Heart right ventricle (tissue), 16 donors: ENCODE results near the gene TKFC. TPM values are rescaled to one million over a fixed set of nuclear protein-coding genes. Genes with fewer than 3 reads are reported as not detected.
A peak's percentile ranks its signal among the peaks of the same experiment; 100 is the strongest.

Experiments used
- ATAC-seq, 8 donors: fragments of 200-7000 bp; cut with Tn5 transposase; one replicate each; pipeline ENCODE4 v1.9.1; 2020; ENCODE audit warnings: mild to moderate bottlenecking in 8 of 8, moderate library complexity in 8 of 8, moderate number of reproducible peaks in 1 of 8
- DNase-seq, 2 donors: peaks; one replicate each; pipeline ENCODE4 v3.0.0-alpha.2; 2020
- H3K27ac ChIP-seq, 10 donors: fragments of 200-600 bp; sonication (generic) in 2 of 10; one replicate each; pipeline versions ENCODE4 v1.5.0 to v1.8.0; 2020 to 2022; ENCODE audit warnings: mild to moderate bottlenecking in 3 of 10
- H3K27me3 ChIP-seq, 7 donors: fragments of 200-600 bp; one replicate each; pipeline ENCODE4 v1.8.0; 2021 to 2022; ENCODE audit warnings: mild to moderate bottlenecking in 2 of 7
- H3K36me3 ChIP-seq, 9 donors: fragments of 200-600 bp; sonication (generic) in 1 of 9; one replicate each; pipeline versions ENCODE4 v1.5.0 to v1.8.0; 2020 to 2022; ENCODE audit warnings: mild to moderate bottlenecking in 2 of 9
- H3K4me1 ChIP-seq, 9 donors: fragments of 200-600 bp; sonication (generic) in 1 of 9; one replicate each; pipeline versions ENCODE4 v1.5.0 to v1.8.0; 2020 to 2022; ENCODE audit warnings: mild to moderate bottlenecking in 4 of 9
- H3K4me3 ChIP-seq, 10 donors: fragments of 200-600 bp; sonication (generic) in 2 of 10; one replicate each; pipeline versions ENCODE4 v1.5.0 to v1.8.0; 2020 to 2022; ENCODE audit warnings: mild to moderate bottlenecking in 7 of 10, moderate library complexity in 2 of 10
- H3K9me3 ChIP-seq, 11 donors: fragments of 200-600 bp in 10 of 11; sonication (generic) in 2 of 11; one replicate each; pipeline versions ENCODE4 v1.5.0 to v1.8.0; 2013 to 2022; ENCODE audit warnings: mild to moderate bottlenecking in 2 of 11, control low read depth in 1 of 11, moderate library complexity in 1 of 11
- CTCF ChIP-seq, 9 donors: fragments of 200-600 bp; sonication (generic) in 2 of 9; IDR thresholded peaks; one replicate each; pipeline versions ENCODE4 v1.5.0 to v1.8.0; 2021 to 2022; ENCODE audit warnings: antibody characterized with exemption in 9 of 9, mild to moderate bottlenecking in 5 of 9, moderate library complexity in 1 of 9
- WGBS, 2 donors: extraction: QIAGEN DNeasy Blood & Tissue Kit; methylation state at CpG; one replicate each; pipeline ENCODE4 v1.1.7; 2013; ENCODE audit warnings: inconsistent platforms in 1 of 2; 5-methylcytosine and 5-hydroxymethylcytosine counted together
- intact Hi-C, 10 donors: fragments of 100-400 bp; cut with DNase I; formaldehyde crosslinking; loops; one replicate each; pipeline versions ENCODE4 v1.11.1 to v1.14.2; 2022
- polyA plus RNA-seq, 2 donors: library from polyadenylated mRNA; stranded (reverse); fragments of 200-250 nt; gene quantifications; one replicate each; pipeline ENCODE4 v1.2.3, GENCODE V29; 2013
- total RNA-seq, 10 donors: library from RNA; stranded (reverse); fragmentation: NEBNext Ultra II Directional in 3 of 10; extraction: Animal tissue kit (Norgen Biotek cat#: 25700) in 3 of 10; gene quantifications; one replicate each; pipeline versions ENCODE4 v1.2.1 to v1.2.4, GENCODE V29; 2021 to 2023
- donor health status: Arrhythmogenic right ventricular cardiomyopathy.
- donor health status: ischemic (EF 13 %, LVEDD 7.1; RV severe dilation, severe dysfunction).
- donor health status: healthy with polysubstance abuse.
- donor health status: DM: no; HTN: yes; CAD: no.
- donor health status: DM: no; HTN: no; CAD: no.
- donor health status: ischemic (EF 25% LVEDD 6.9; RV normal size, moderate dysfunction).
- donor health status: ischemic (EF 25% LVEDD 5.7; RV mildly dilated, moderate dysfunction).
- donor health status: healthy.
- donor health status: DM: yes; HTN: yes; CAD: no.
- donor health status: Ischemic cardiomyopathy.
- donor health status: ischemic (EF 35%, LVEDD 5.7; RV mildly dilated, moderate dysfunction).
- donor health status: nonischemic (EF 11% LVEDD 7.7; RV severe dilation, severe dysfunction).
- donor health status: DM: yes; HTN: yes; CAD: no.
- donor health status: PGD.
- donor health status: ischemic (EF 29% LVEDD 5.4; RV normal size, mild dysfunction).
- donor health status: nonischemic (EF 23%, LVEDD 6.1; RV moderate dilation, normal function).

The TKFC gene
- total and polyA plus RNA-seq, 12 donors: 11.8 to 26.1 (median 19.7) TPM

GRCh38 chr11:61367406-61367805, 34.4 kb downstream of the TKFC start:
- peaks cover 3 to 25% (median 14%) of the 10 kb centered on the region in 9 donors for H3K4me1 ChIP-seq
- no peak for ATAC-seq
- no peak for TF ChIP-seq CTCF (IDR thresholded peaks at IDR 0.05)
- H3K4me3 ChIP-seq: no peak overlapping the region
- DNase-seq: no peak
- no peaks in the 10 kb centered on the region for H3K27me3 ChIP-seq
- H3K9me3 ChIP-seq: no peaks in the 10 kb centered on the region
- peaks cover 0 to 81% (median 46%) of the 10 kb centered on the region in 9 donors for H3K36me3 ChIP-seq
- H3K27ac ChIP-seq: peak overlapping the region in 2 of 10 donors; percentile 10 to 47
- intact Hi-C loops: loop anchor here in 1 of 10 donors (5.0 kb wide), 1 partner anchor 35 kb away; the partner anchor contains the start of genes DDB1 and TKFC
- 68 to 83% methylated on average over 6 of the region's 6 CpGs for WGBS, 2 donors

- Histone ChIP-seq H3K9me3 (no peaks in the 10 kb centered on the region), H3K27ac (no peak overlapping the region), H3K36me3 (peaks cover 0 to 84% (median 46%) of the 10 kb centered on the region in 9 donors), H3K4me3 (no peak overlapping the region), H3K4me1 (peaks cover 0 to 14% (median 2%) of the 10 kb centered on the region in 9 donors), H3K27me3 (no peaks in the 10 kb centered on the region)
- no peak for DNase-seq
- intact Hi-C loops: loop anchor here in 1 of 10 donors (5.0 kb wide), 1 partner anchor 36 kb away; the partner anchor contains the start of genes DDB1 and TKFC
- 86 to 88% methylated on average over 7 of the region's 7 CpGs for WGBS, 2 donors
- no peak for TF ChIP-seq CTCF (IDR thresholded peaks at IDR 0.05)
- no peak for ATAC-seq
Observed at GRCh38 chr11:61368646-61369045, 35.6 kb downstream of the TKFC start.

- peak; percentile 68 to 93 (median 81) for ATAC-seq
- peak; percentile 39 to 44 for DNase-seq
- peaks cover 0 to 81% (median 40%) of the 10 kb centered on the region in 9 donors for H3K36me3 ChIP-seq
- peaks cover 0 to 12% (median 0%) of the 10 kb centered on the region in 9 donors for H3K4me1 ChIP-seq
- 82 to 89% methylated on average over 9 of the region's 9 CpGs for WGBS, 2 donors
- H3K4me3 ChIP-seq: no peak overlapping the region
- H3K27ac ChIP-seq: peak overlapping the region in 3 of 10 donors; percentile 27 to 49 (median 37)
- H3K27me3 ChIP-seq: no peaks in the 10 kb centered on the region
- intact Hi-C loops: loop anchor here in 1 of 10 donors (5.0 kb wide), 1 partner anchor 37 kb away; the partner anchor contains the start of genes DDB1 and TKFC
- TF ChIP-seq CTCF (IDR thresholded peaks at IDR 0.05): no peak
- no peaks in the 10 kb centered on the region for H3K9me3 ChIP-seq
Observed at GRCh38 chr11:61369372-61370348, 36.6 kb downstream of the TKFC start.

GRCh38 chr11:61370349-61371005, 37.4 kb downstream of the TKFC start:
- no peak for TF ChIP-seq CTCF (IDR thresholded peaks at IDR 0.05)
- intact Hi-C loops: no loop called here
- Histone ChIP-seq H3K9me3 (no peaks in the 10 kb centered on the region), H3K36me3 (peaks cover 0 to 80% (median 31%) of the 10 kb centered on the region in 9 donors), H3K4me3 (no peak overlapping the region), H3K27ac (peak overlapping the region in 3 of 10 donors; percentile 27 to 49 (median 37)), H3K4me1 (peaks cover 0 to 12% (median 0%) of the 10 kb centered on the region in 9 donors), H3K27me3 (no peaks in the 10 kb centered on the region)
- DNase-seq (no peak), ATAC-seq (no peak)
- WGBS, 2 donors: 93 to 95% methylated on average over 8 of the region's 8 CpGs
